ENCODE measurements around the gene PHKA1. TPM values are rescaled to one million over a fixed set of nuclear protein-coding genes. Genes with fewer than 3 reads are reported as not detected.
"Not testable (repeated sequence)": the region's sequence is repeated elsewhere in the genome, so short reads cannot be mapped to it uniquely, and the experiment has no call there.

The PHKA1 gene
- total RNA-seq, 1 experiment from 2014 or later, result 17.2 TPM

DNA sequence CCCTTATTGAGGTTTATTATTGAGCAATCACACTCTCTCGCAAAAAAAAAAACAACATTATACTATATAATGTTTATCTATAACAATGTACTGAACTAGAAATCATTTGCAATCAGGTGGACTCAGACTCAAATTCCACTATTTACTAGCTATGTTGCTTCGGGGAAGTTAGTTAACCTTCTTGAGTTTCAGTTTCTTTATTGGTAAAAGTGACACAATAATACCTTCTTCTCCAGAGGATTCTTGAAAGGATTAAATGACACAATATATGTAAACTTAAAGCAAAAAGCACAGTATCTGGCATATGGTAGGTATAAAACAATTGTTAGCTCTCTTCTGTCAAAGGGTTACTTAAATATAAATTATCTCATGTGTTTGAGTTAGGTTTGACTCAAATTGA lies 110.0 kb downstream of the PHKA1 start:
- no peaks in the 10 kb centered on the region for H4K20me1 ChIP-seq (ENCODE audit: insufficient read depth)
- DNase-seq, result no peak
- TF ChIP-seq, protein P1, sequence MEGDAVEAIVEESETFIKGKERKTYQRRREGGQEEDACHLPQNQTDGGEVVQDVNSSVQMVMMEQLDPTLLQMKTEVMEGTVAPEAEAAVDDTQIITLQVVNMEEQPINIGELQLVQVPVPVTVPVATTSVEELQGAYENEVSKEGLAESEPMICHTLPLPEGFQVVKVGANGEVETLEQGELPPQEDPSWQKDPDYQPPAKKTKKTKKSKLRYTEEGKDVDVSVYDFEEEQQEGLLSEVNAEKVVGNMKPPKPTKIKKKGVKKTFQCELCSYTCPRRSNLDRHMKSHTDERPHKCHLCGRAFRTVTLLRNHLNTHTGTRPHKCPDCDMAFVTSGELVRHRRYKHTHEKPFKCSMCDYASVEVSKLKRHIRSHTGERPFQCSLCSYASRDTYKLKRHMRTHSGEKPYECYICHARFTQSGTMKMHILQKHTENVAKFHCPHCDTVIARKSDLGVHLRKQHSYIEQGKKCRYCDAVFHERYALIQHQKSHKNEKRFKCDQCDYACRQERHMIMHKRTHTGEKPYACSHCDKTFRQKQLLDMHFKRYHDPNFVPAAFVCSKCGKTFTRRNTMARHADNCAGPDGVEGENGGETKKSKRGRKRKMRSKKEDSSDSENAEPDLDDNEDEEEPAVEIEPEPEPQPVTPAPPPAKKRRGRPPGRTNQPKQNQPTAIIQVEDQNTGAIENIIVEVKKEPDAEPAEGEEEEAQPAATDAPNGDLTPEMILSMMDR (conservative IDR thresholded peaks at IDR 0.05), result no peak
- no peak for TF ChIP-seq EZH2 (IDR thresholded peaks at IDR 0.05; ENCODE audit: low read depth)
- H3K79me2 ChIP-seq (ENCODE audit: low read depth), result no peaks in the 10 kb centered on the region
- CTCF ChIA-PET, result no interaction called here
- no peaks in the 10 kb centered on the region for H3K9me2 ChIP-seq (ENCODE audit: insufficient read depth)
- no peaks in the 10 kb centered on the region for H3K27me3 ChIP-seq (ENCODE audit: insufficient read depth, low read depth)
- H3K36me3 ChIP-seq (ENCODE audit: low read depth), result no peaks in the 10 kb centered on the region
- no TSS peak for BruUV-seq (replicated peaks)
- intact Hi-C loops (cut with micrococcal nuclease; ENCODE audit: unreplicated experiment), result no loop called here
- H3K4me3 ChIP-seq, result no peak overlapping the region
- POLR2A ChIA-PET (ENCODE audit: unreplicated experiment), result no interaction called here
- H3K4me2 ChIP-seq, result no peak overlapping the region
- H3K4me1 ChIP-seq (replicated peaks; ENCODE audit: insufficient read depth), result no peaks in the 10 kb centered on the region
- H3K9me3 ChIP-seq (ENCODE audit: insufficient read depth, low read depth), result no peaks in the 10 kb centered on the region
- H3K27ac ChIP-seq, result no peak overlapping the region
- H3F3A ChIP-seq (ENCODE audit: insufficient read depth, low read depth), result no peaks in the 10 kb centered on the region
- no peak overlapping the region for H2AFZ ChIP-seq

DNA sequence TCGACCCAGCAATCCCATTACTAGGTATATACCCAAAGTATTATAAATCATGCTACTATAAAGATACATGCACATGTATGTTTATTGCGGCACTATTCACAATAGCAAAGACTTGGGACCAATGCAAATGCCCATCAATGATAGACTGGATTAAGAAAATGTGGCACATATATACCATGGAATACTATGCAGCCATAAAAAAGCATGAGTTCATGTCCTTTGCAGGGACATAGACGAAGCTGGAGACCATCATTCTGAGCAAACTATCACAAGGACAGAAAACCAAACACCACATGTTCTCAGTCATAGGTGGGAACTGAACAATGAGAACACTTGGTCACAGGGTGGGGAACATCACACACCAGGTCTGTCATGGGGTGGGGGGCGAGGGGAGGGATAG lies 123.1 kb downstream of the PHKA1 start:
- H3K4me3 ChIP-seq; H3K79me2 ChIP-seq (ENCODE audit: low read depth); H2AFZ ChIP-seq; H3F3A ChIP-seq (ENCODE audit: insufficient read depth, low read depth); BruUV-seq (replicated peaks); CTCF ChIA-PET; H3K4me1 ChIP-seq (replicated peaks; ENCODE audit: insufficient read depth); H3K9me2 ChIP-seq (ENCODE audit: insufficient read depth); intact Hi-C loops (cut with micrococcal nuclease; ENCODE audit: unreplicated experiment); H3K27me3 ChIP-seq (ENCODE audit: insufficient read depth, low read depth); H4K20me1 ChIP-seq (ENCODE audit: insufficient read depth); H3K36me3 ChIP-seq (ENCODE audit: low read depth); H3K27ac ChIP-seq; H3K9me3 ChIP-seq (ENCODE audit: insufficient read depth, low read depth); POLR2A ChIA-PET (ENCODE audit: unreplicated experiment); H3K4me2 ChIP-seq; DNase-seq: not testable (repeated sequence)

DNA sequence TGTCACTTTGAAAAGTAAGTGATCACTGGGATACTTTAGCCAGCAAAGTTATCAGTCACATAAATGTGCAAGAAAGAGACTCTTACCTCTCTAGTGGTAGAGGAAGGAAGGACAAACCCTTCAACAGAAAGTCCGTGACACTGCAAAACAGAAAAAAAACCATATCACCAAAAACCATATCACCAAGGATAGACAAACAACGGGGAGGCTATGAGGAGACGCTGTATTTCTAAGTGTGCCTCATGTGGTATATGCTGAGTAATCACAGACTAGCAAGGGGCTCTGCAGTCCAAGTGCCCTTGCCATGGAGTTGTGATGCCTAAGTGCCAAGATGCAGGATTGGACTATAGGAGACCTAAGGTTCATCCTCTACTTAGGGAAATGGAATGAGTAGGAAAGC lies 129.9 kb downstream of the PHKA1 start:
- Histone ChIP-seq H3K9me3 (ENCODE audit: insufficient read depth, low read depth) (no peaks in the 10 kb centered on the region), H3K4me3 (no peak overlapping the region), H3K9me2 (ENCODE audit: insufficient read depth) (no peaks in the 10 kb centered on the region), H3K79me2 (ENCODE audit: low read depth) (no peaks in the 10 kb centered on the region), H3F3A (ENCODE audit: insufficient read depth, low read depth) (no peaks in the 10 kb centered on the region), H4K20me1 (ENCODE audit: insufficient read depth) (no peaks in the 10 kb centered on the region), H3K36me3 (ENCODE audit: low read depth) (no peaks in the 10 kb centered on the region), H2AFZ (no peak overlapping the region), H3K27me3 (ENCODE audit: insufficient read depth, low read depth) (no peaks in the 10 kb centered on the region), H3K4me1 (replicated peaks; ENCODE audit: insufficient read depth) (no peaks in the 10 kb centered on the region), H3K27ac (no peak overlapping the region), H3K4me2 (no peak overlapping the region)
- BruUV-seq (replicated peaks), result no TSS peak
- ChIA-PET POLR2A (ENCODE audit: unreplicated experiment) (no interaction called here), CTCF (no interaction called here)
- intact Hi-C loops (cut with micrococcal nuclease; ENCODE audit: unreplicated experiment), result no loop called here
- TF ChIP-seq, protein P1 (conservative IDR thresholded peaks at IDR 0.05), result no peak
- TF ChIP-seq EZH2 (IDR thresholded peaks at IDR 0.05; ENCODE audit: low read depth), result no peak
- no peak for DNase-seq

DNA sequence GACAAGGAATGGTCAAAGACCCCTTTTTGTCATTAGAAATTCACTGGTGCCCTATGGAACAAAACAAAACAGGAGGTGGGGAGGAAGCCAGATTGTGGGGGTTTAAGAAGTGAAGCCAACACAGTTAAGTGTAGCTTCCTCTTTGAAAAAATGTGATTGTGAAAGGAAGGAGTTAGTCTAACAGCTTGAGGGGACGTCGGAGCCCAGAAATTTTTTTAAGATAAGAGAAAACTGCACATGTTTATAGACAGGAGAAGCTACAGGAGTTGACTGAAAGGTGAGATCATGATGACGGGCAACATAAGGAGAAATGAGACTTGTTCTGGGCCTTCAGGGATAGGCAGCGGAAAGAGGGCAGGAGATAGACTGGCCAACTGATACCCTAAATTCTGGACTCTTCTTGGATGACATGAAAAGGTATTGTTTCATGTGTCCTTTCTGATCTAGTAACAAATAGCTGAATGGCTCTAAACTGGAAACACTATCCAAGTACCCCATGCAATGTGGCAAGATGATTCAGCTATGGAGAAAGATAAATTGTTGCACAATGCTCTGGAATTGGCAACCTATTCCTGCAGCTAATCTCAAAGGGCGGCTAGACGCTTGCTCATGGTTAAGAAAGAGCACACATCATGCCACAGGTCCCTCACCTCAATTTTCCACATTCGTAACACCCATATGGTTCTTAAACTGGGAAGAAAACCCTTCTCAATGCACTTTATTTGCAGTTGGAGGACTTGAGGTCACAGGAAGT lies 137.8 kb downstream of the PHKA1 start:
- POLR2A ChIA-PET (ENCODE audit: unreplicated experiment), result no interaction called here
- no peaks in the 10 kb centered on the region for H3K9me2 ChIP-seq (ENCODE audit: insufficient read depth)
- TF ChIP-seq, protein P1 (conservative IDR thresholded peaks at IDR 0.05), result no peak
- no peak for TF ChIP-seq EZH2 (IDR thresholded peaks at IDR 0.05; ENCODE audit: low read depth)
- H3K36me3 ChIP-seq (ENCODE audit: low read depth), result no peaks in the 10 kb centered on the region
- DNase-seq, result no peak
- H2AFZ ChIP-seq, result no peak overlapping the region
- H3K27ac ChIP-seq, result no peak overlapping the region
- CTCF ChIA-PET, result no interaction called here
- H3K4me2 ChIP-seq, result no peak overlapping the region
- no peaks in the 10 kb centered on the region for H3K4me1 ChIP-seq (replicated peaks; ENCODE audit: insufficient read depth)
- H3K4me3 ChIP-seq, result no peak overlapping the region
- H3K9me3 ChIP-seq (ENCODE audit: insufficient read depth, low read depth), result no peaks in the 10 kb centered on the region
- H3F3A ChIP-seq (ENCODE audit: insufficient read depth, low read depth), result 0 out of 2 replicates have a peak, but pooled peaks cover 4% of the 10 kb centered on the region
- H4K20me1 ChIP-seq (ENCODE audit: insufficient read depth), result no peaks in the 10 kb centered on the region
- BruUV-seq (replicated peaks), result no TSS peak
- H3K79me2 ChIP-seq (ENCODE audit: low read depth), result peaks cover 8% of the 10 kb centered on the region
- H3K27me3 ChIP-seq (ENCODE audit: insufficient read depth, low read depth), result no peaks in the 10 kb centered on the region
- intact Hi-C loops (cut with micrococcal nuclease; ENCODE audit: unreplicated experiment), result loop anchor here (10.0 kb wide), 1 partner anchor 58 kb away; no protein-coding TSS in a partner anchor
